NT2/D1 (cell line): ENCODE results near the gene GSK3B.

ENCODE experiments used
- DNase-seq: peaks from one replicate; pipeline ENCODE4 v3.0.0-alpha.2; 2011; ENCODE audit warnings: low read depth, low spot score
- H3K27me3 ChIP-seq: 2 replicates; pipeline ENCODE4 v1.6.0; 2011; ENCODE audit warnings: mild to moderate bottlenecking; ENCODE audit not compliant: insufficient read length, insufficient read depth
- H3K36me3 ChIP-seq: 2 replicates; pipeline ENCODE4 v1.6.1; 2011; ENCODE audit warnings: mild to moderate bottlenecking, low read length, mixed read lengths; ENCODE audit not compliant: insufficient read depth, insufficient read length
- H3K4me1 ChIP-seq: 2 replicates; pipeline ENCODE4 v1.5.1; 2011; ENCODE audit not compliant: insufficient read depth, insufficient read length
- H3K4me3 ChIP-seq: 2 replicates; pipeline ENCODE4 v1.5.1; 2011; ENCODE audit warnings: low read depth; ENCODE audit not compliant: insufficient read length
- H3K9ac ChIP-seq: 2 replicates; pipeline ENCODE4 v1.6.0; 2011; ENCODE audit warnings: low read depth; ENCODE audit not compliant: insufficient read length
- H3K9me3 ChIP-seq: 2 replicates; pipeline ENCODE4 v1.5.1; 2011; ENCODE audit warnings: mild to moderate bottlenecking, low read length; ENCODE audit not compliant: insufficient read depth
- SUZ12 ChIP-seq: IDR thresholded peaks from 2 replicates; pipeline ENCODE4 v1.6.1; 2011; ENCODE audit not compliant: insufficient read length, insufficient read depth; ENCODE audit errors: extremely low read depth
- YY1 ChIP-seq: IDR thresholded peaks from 2 replicates; pipeline ENCODE4 v1.6.1; 2011; ENCODE audit not compliant: insufficient read length, insufficient read depth
- ZNF274 ChIP-seq: IDR thresholded peaks from 2 replicates; pipeline ENCODE4 v1.6.1; 2011; ENCODE audit warnings: mild to moderate bottlenecking, low read depth, low read length

GSK3B gene

GRCh38 chr3:119859728-119860127 lies 234.5 kb downstream of the GSK3B start:
- Histone ChIP-seq H3K36me3 (peaks cover 25% of the 10 kb centered on the region), H3K27me3 (no peaks in the 10 kb centered on the region)

GRCh38 chr3:119858957-119859356 lies 235.3 kb downstream of the GSK3B start:
- DNase-seq: no peak
- H3K9ac ChIP-seq: no peak overlapping the region
- TF ChIP-seq ZNF274: no peak
- TF ChIP-seq YY1: no peak
- no peak for TF ChIP-seq SUZ12
- no peaks in the 10 kb centered on the region for H3K4me1 ChIP-seq
- H3K36me3 ChIP-seq: peaks cover 25% of the 10 kb centered on the region
- peaks cover 22% of the 10 kb centered on the region for H3K9me3 ChIP-seq
- H3K27me3 ChIP-seq: no peaks in the 10 kb centered on the region
- no peak overlapping the region for H3K4me3 ChIP-seq

More at GRCh38 chr3:119859728-119860127, 234.5 kb downstream of the GSK3B start:
- no peaks in the 10 kb centered on the region for H3K4me1 ChIP-seq
- peaks cover 22% of the 10 kb centered on the region for H3K9me3 ChIP-seq
- no peak overlapping the region for H3K4me3 ChIP-seq
- TF ChIP-seq SUZ12 (no peak), YY1 (no peak), ZNF274 (no peak)
- DNase-seq: no peak
- H3K9ac ChIP-seq: no peak overlapping the region

- Histone ChIP-seq H3K9me3 (peaks cover 22% of the 10 kb centered on the region), H3K27me3 (no peaks in the 10 kb centered on the region), H3K9ac (no peak overlapping the region), H3K4me1 (no peaks in the 10 kb centered on the region), H3K36me3 (peaks cover 12% of the 10 kb centered on the region), H3K4me3 (no peak overlapping the region)
- no peak for DNase-seq
- TF ChIP-seq SUZ12 (no peak), ZNF274 (no peak), YY1 (no peak)
Measured at GRCh38 chr3:119856695-119857094, 237.6 kb downstream of the GSK3B start.

DNA sequence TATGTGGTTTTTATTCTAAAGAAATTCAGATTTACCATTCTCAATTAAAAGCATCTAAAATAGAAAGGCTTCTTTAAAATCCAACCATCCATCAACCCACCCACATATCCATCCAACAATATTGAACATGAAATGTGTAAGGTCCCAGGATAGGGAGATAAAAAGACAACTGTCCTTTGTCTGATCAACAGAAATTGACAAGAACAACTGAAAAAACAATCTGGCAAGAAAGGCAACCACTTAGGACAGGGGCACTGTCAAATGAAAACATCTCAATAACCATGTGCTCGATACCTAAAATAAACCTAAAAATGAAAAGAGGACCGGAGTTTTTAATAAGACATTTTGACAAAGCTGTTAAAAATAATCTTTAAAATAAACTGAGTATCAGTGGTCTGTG lies 245.1 kb downstream of the GSK3B start:
- H3K4me3 ChIP-seq: no peak overlapping the region
- H3K9ac ChIP-seq: no peak overlapping the region
- H3K27me3 ChIP-seq: no peaks in the 10 kb centered on the region
- no peaks in the 10 kb centered on the region for H3K9me3 ChIP-seq
- H3K4me1 ChIP-seq: no peaks in the 10 kb centered on the region
- no peaks in the 10 kb centered on the region for H3K36me3 ChIP-seq
- TF ChIP-seq ZNF274 (no peak), SUZ12 (no peak)
- DNase-seq: no peak

- DNase-seq: no peak
- Histone ChIP-seq H3K9me3 (no peaks in the 10 kb centered on the region), H3K27me3 (no peaks in the 10 kb centered on the region), H3K4me1 (no peaks in the 10 kb centered on the region), H3K4me3 (no peak overlapping the region), H3K9ac (no peak overlapping the region), H3K36me3 (peaks cover 18% of the 10 kb centered on the region)
- TF ChIP-seq SUZ12 (no peak), ZNF274 (no peak), YY1 (no peak)
Measured at GRCh38 chr3:119841808-119842471, 252.3 kb downstream of the GSK3B start.

GRCh38 chr3:119835556-119835955 lies 258.7 kb downstream of the GSK3B start:
- Histone ChIP-seq H3K9ac (no peak overlapping the region), H3K27me3 (no peaks in the 10 kb centered on the region), H3K36me3 (peaks cover 11% of the 10 kb centered on the region), H3K9me3 (no peaks in the 10 kb centered on the region), H3K4me3 (no peak overlapping the region), H3K4me1 (no peaks in the 10 kb centered on the region)
- TF ChIP-seq YY1 (no peak), ZNF274 (no peak), SUZ12 (no peak)
- no peak for DNase-seq

- Histone ChIP-seq H3K27me3 (no peaks in the 10 kb centered on the region), H3K4me1 (no peaks in the 10 kb centered on the region), H3K36me3 (peaks cover 7% of the 10 kb centered on the region), H3K9me3 (no peaks in the 10 kb centered on the region), H3K4me3 (no peak overlapping the region), H3K9ac (no peak overlapping the region)
- TF ChIP-seq ZNF274 (no peak), SUZ12 (no peak), YY1 (no peak)
- no peak for DNase-seq
Measured at GRCh38 chr3:119834754-119835370, 259.4 kb downstream of the GSK3B start.
